GM12891 (cell line): ENCODE results near the gene GPER1.

Experiments
- PAX5 ChIP-seq: IDR thresholded peaks from 2 replicates; pipeline ENCODE4 v1.6.1; 2011; ENCODE audit warnings: low read length, moderate library complexity, mild to moderate bottlenecking; ENCODE audit not compliant: insufficient read depth, severe bottlenecking
- POLR2A ChIP-seq: IDR thresholded peaks from 2 replicates; pipeline ENCODE4 v1.6.1; 2011; ENCODE audit warnings: low read depth, low read length, control low read depth
- POLR2AphosphoS5 ChIP-seq: IDR thresholded peaks from 2 replicates; pipeline ENCODE4 v1.6.1; 2011; ENCODE audit warnings: low read depth, low read length, control low read depth
- POU2F2 ChIP-seq: IDR thresholded peaks from 2 replicates; pipeline ENCODE4 v1.6.1; 2011; ENCODE audit warnings: low read depth, mild to moderate bottlenecking, control low read depth, low read length, moderate library complexity
- SPI1 ChIP-seq: IDR thresholded peaks from 2 replicates; pipeline ENCODE4 v1.6.1; 2011; ENCODE audit warnings: low read depth, low read length, control low read depth
- TAF1 ChIP-seq: IDR thresholded peaks from 2 replicates; pipeline ENCODE4 v1.6.1; 2011; ENCODE audit warnings: low read depth, low read length, control low read depth

DNA sequence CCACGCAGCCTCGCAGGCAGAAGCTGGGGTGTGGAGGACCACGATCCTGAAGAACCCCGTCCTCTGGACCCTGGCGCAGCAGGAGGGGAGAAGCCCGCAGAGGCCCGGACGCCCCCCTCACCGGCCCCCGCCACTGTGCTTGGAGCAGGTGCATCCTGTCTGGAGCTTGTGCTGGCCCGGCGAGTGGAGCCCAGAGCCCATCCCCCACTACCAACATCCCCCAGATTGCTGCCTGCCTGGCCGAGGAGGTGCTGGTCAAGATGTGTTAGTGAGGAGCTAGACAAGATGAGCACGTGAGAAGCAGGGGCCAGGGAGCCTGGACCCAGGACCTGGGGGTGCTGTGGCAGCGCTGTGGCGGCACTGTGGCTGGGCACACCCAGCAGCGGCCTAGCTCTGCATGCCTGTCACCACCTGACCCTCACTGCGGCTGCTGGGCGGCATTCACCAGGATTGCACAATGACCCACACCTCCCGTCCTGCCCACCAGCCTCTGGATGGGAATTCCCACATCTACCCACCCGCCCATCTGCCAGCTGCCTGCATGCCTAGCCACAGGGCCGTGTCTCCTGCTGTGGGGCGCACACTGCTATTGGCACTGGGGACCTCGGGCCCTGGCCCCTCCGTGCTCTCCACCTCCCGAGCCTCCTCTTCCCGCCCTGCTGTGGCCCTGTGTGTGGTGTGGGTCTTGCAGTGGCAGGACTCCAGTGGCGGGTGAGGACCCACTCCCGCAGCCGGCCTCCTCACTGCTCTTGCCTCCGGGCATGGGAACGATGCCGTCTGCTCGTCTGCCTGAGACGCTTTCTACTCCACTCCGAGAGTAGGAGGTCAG is 31.7 kb upstream of the GPER1 start:
- TF ChIP-seq POLR2AphosphoS5 (no peak), TAF1 (no peak), POLR2A (no peak), POU2F2 (no peak), SPI1 (no peak), PAX5 (no peak)
